Measurements from ENCODE around the gene TAB2. TPM values are rescaled to one million over a fixed set of nuclear protein-coding genes. Genes with fewer than 3 reads are reported as not detected.

Gene TAB2
- total RNA-seq, 4 donors from 2014 or later, result 59.2 to 121 (median 83.8) TPM

- TF ChIP-seq CTCF (IDR thresholded peaks at IDR 0.05; ENCODE audit: low read depth), result no peak
These were observed 107.7 kb downstream of the TAB2 start for GRCh38 chr6:149425224-149425623.

GRCh38 chr6:149425754-149426153, 108.2 kb downstream of the TAB2 start:
- no peak for TF ChIP-seq CTCF (IDR thresholded peaks at IDR 0.05; ENCODE audit: low read depth)

- TF ChIP-seq CTCF (IDR thresholded peaks at IDR 0.05; ENCODE audit: low read depth), result no peak
These were observed 111.1 kb downstream of the TAB2 start for GRCh38 chr6:149428606-149429005.

- no peak for TF ChIP-seq CTCF (IDR thresholded peaks at IDR 0.05; ENCODE audit: low read depth)
These were observed 112.2 kb downstream of the TAB2 start for GRCh38 chr6:149429427-149430360.

- no peak for TF ChIP-seq CTCF (IDR thresholded peaks at IDR 0.05; ENCODE audit: low read depth)
These were observed 114.6 kb downstream of the TAB2 start for GRCh38 chr6:149431905-149432775.

- TF ChIP-seq CTCF (IDR thresholded peaks at IDR 0.05; ENCODE audit: low read depth), result no peak
These were observed 115.9 kb downstream of the TAB2 start for GRCh38 chr6:149433405-149433804.

GRCh38 chr6:149433881-149434280, 116.4 kb downstream of the TAB2 start:
- TF ChIP-seq CTCF (IDR thresholded peaks at IDR 0.05; ENCODE audit: low read depth), result no peak
